Activated CD8-positive, alpha-beta T cell treated with anti-CD3 and anti-CD28 coated beads, Interleukin-2, amount 10 ng/mL, durations not matched to agents 7 days and 5 days (primary cell): ENCODE data around the gene TSHZ3. TPM values are rescaled to one million over a fixed set of nuclear protein-coding genes. Genes with fewer than 3 reads are reported as not detected.

Experiments
- ATAC-seq: fragments of 150-1000 bp; cut with Tn5 transposase; one replicate; pipeline ENCODE4 v1.10.0; 2021; ENCODE audit warnings: moderate library complexity
- CTCF ChIA-PET: fragments of 350-600 bp; sonication (Branson Sonifier 250); formaldehyde crosslinking; loops from one replicate; lab custom pipeline; 2021; ENCODE audit warnings: antibody characterized with exemption; lab: Charles Lee
- POLR2A ChIA-PET: fragments of 350-600 bp; sonication (Branson Sonifier 250); formaldehyde crosslinking; loops from one replicate; lab custom pipeline; 2021; ENCODE audit warnings: antibody characterized with exemption; lab: Charles Lee
- DNase-seq: peaks from one replicate; pipeline ENCODE4 v3.0.0-alpha.2; 2020
- H3K27ac Mint-ChIP-seq: one replicate; pipeline ENCODE4 v1.8.0; 2021; ENCODE audit warnings: mild to moderate bottlenecking, mixed read lengths
- H3K27me3 Mint-ChIP-seq: one replicate; pipeline ENCODE4 v1.8.0; 2021; ENCODE audit warnings: low read depth, mixed read lengths
- H3K36me3 Mint-ChIP-seq: one replicate; pipeline ENCODE4 v1.8.0; 2021; ENCODE audit warnings: low read depth, mixed read lengths
- H3K4me1 Mint-ChIP-seq: one replicate; pipeline ENCODE4 v1.8.0; 2021; ENCODE audit warnings: low read depth, mixed read lengths
- H3K4me3 Mint-ChIP-seq: one replicate; pipeline ENCODE4 v1.8.0; 2021; ENCODE audit warnings: mild to moderate bottlenecking, mixed read lengths
- H3K9me3 Mint-ChIP-seq: one replicate; pipeline ENCODE4 v1.8.0; 2022; ENCODE audit warnings: mixed read lengths; ENCODE audit not compliant: insufficient read depth
- total RNA-seq, 2 experiments: library from RNA; stranded (reverse); gene quantifications; one replicate each; pipeline ENCODE4 v1.2.3, GENCODE V29; 2021

The TSHZ3 gene
- total RNA-seq, 2 experiments from 2014 or later = 0.57 to 0.82 TPM

- ChIA-PET POLR2A (interaction anchor here (0.5 kb wide), 1 partner anchor 1349 kb away, joined by 5 read pairs; no protein-coding TSS in a partner anchor), CTCF (no interaction called here)
- Mint-ChIP-seq H3K4me1 (peaks cover 4% of the 10 kb centered on the region), H3K36me3 (no peaks in the 10 kb centered on the region), H3K27me3 (peaks cover 41% of the 10 kb centered on the region), H3K4me3 (no peak overlapping the region), H3K9me3 (no peaks in the 10 kb centered on the region), H3K27ac (no peak overlapping the region)
- no peak for DNase-seq
- no peak for ATAC-seq
Observed at GRCh38 chr19:31334101-31334848, 15.0 kb downstream of the TSHZ3 start.

GRCh38 chr19:31332096-31332495 is 17.1 kb downstream of the TSHZ3 start:
- Mint-ChIP-seq H3K27ac (no peak overlapping the region), H3K27me3 (peaks cover 25% of the 10 kb centered on the region), H3K4me1 (no peaks in the 10 kb centered on the region), H3K36me3 (no peaks in the 10 kb centered on the region), H3K4me3 (no peak overlapping the region), H3K9me3 (no peaks in the 10 kb centered on the region)
- ChIA-PET CTCF (no interaction called here), POLR2A (no interaction called here)
- DNase-seq = no peak
- no peak for ATAC-seq

GRCh38 chr19:31331536-31331935 is 17.7 kb downstream of the TSHZ3 start:
- no peaks in the 10 kb centered on the region for H3K4me1 Mint-ChIP-seq
- no peak overlapping the region for H3K4me3 Mint-ChIP-seq
- no peak for ATAC-seq
- H3K9me3 Mint-ChIP-seq = no peaks in the 10 kb centered on the region
- no peaks in the 10 kb centered on the region for H3K36me3 Mint-ChIP-seq
- peaks cover 22% of the 10 kb centered on the region for H3K27me3 Mint-ChIP-seq
- ChIA-PET POLR2A (no interaction called here), CTCF (no interaction called here)
- no peak for DNase-seq
- H3K27ac Mint-ChIP-seq = no peak overlapping the region

- ChIA-PET CTCF (no interaction called here), POLR2A (no interaction called here)
- Mint-ChIP-seq H3K9me3 (no peaks in the 10 kb centered on the region), H3K36me3 (no peaks in the 10 kb centered on the region), H3K27me3 (peaks cover 19% of the 10 kb centered on the region), H3K4me3 (no peak overlapping the region), H3K4me1 (no peaks in the 10 kb centered on the region), H3K27ac (no peak overlapping the region)
- DNase-seq (no peak), ATAC-seq (no peak)
Observed at GRCh38 chr19:31330761-31331160, 18.5 kb downstream of the TSHZ3 start.

GRCh38 chr19:31330237-31330636 is 19.0 kb downstream of the TSHZ3 start:
- no peak for ATAC-seq
- no peaks in the 10 kb centered on the region for H3K4me1 Mint-ChIP-seq

GRCh38 chr19:31329819-31330218 is 19.4 kb downstream of the TSHZ3 start:
- Mint-ChIP-seq H3K27ac (no peak overlapping the region), H3K4me1 (no peaks in the 10 kb centered on the region), H3K4me3 (no peak overlapping the region), H3K9me3 (no peaks in the 10 kb centered on the region), H3K36me3 (no peaks in the 10 kb centered on the region), H3K27me3 (peaks cover 10% of the 10 kb centered on the region)
- ATAC-seq (no peak), DNase-seq (no peak)
- POLR2A ChIA-PET = interaction anchor here (0.6 kb wide), 1 partner anchor 130 kb away, joined by 3 read pairs; no protein-coding TSS in a partner anchor
- CTCF ChIA-PET = interaction anchor here (1.8 kb wide), 1 partner anchor 8 kb away, joined by 5 read pairs; no protein-coding TSS in a partner anchor

More at GRCh38 chr19:31330237-31330636, 19.0 kb downstream of the TSHZ3 start:
- no peak for DNase-seq
- ChIA-PET POLR2A (interaction anchor here (0.6 kb wide), 1 partner anchor 130 kb away, joined by 3 read pairs; no protein-coding TSS in a partner anchor), CTCF (interaction anchor here (1.8 kb wide), 1 partner anchor 8 kb away, joined by 5 read pairs; no protein-coding TSS in a partner anchor)
- peaks cover 14% of the 10 kb centered on the region for H3K27me3 Mint-ChIP-seq
- no peak overlapping the region for H3K4me3 Mint-ChIP-seq
- H3K27ac Mint-ChIP-seq = no peak overlapping the region
- no peaks in the 10 kb centered on the region for H3K36me3 Mint-ChIP-seq
- no peaks in the 10 kb centered on the region for H3K9me3 Mint-ChIP-seq

GRCh38 chr19:31328238-31328637 is 21.0 kb downstream of the TSHZ3 start:
- no peak for ATAC-seq
- no peak overlapping the region for H3K4me3 Mint-ChIP-seq
- ChIA-PET POLR2A (no interaction called here), CTCF (interaction anchor here (1.8 kb wide), 1 partner anchor 10 kb away, joined by 5 read pairs; no protein-coding TSS in a partner anchor)
- H3K9me3 Mint-ChIP-seq = no peaks in the 10 kb centered on the region
- no peaks in the 10 kb centered on the region for H3K4me1 Mint-ChIP-seq
- no peaks in the 10 kb centered on the region for H3K36me3 Mint-ChIP-seq
- H3K27me3 Mint-ChIP-seq = peaks cover 8% of the 10 kb centered on the region
- DNase-seq = no peak
- H3K27ac Mint-ChIP-seq = no peak overlapping the region

GRCh38 chr19:31326329-31327028 is 22.8 kb downstream of the TSHZ3 start:
- no peak overlapping the region for H3K4me3 Mint-ChIP-seq
- no peak for DNase-seq

GRCh38 chr19:31325342-31325741 is 23.9 kb downstream of the TSHZ3 start:
- Mint-ChIP-seq H3K27me3 (peaks cover 4% of the 10 kb centered on the region), H3K4me3 (no peak overlapping the region), H3K9me3 (no peaks in the 10 kb centered on the region), H3K27ac (no peak overlapping the region), H3K36me3 (no peaks in the 10 kb centered on the region), H3K4me1 (no peaks in the 10 kb centered on the region)
- ATAC-seq (no peak), DNase-seq (no peak)
- ChIA-PET CTCF (no interaction called here), POLR2A (no interaction called here)

More at GRCh38 chr19:31326329-31327028, 22.8 kb downstream of the TSHZ3 start:
- ChIA-PET POLR2A (no interaction called here), CTCF (no interaction called here)
- ATAC-seq = no peak
- Mint-ChIP-seq H3K36me3 (no peaks in the 10 kb centered on the region), H3K9me3 (no peaks in the 10 kb centered on the region), H3K4me1 (no peaks in the 10 kb centered on the region), H3K27me3 (peaks cover 8% of the 10 kb centered on the region), H3K27ac (no peak overlapping the region)

GRCh38 chr19:31319465-31319864 is 29.8 kb downstream of the TSHZ3 start:
- Mint-ChIP-seq H3K4me1 (no peaks in the 10 kb centered on the region), H3K36me3 (no peaks in the 10 kb centered on the region), H3K27ac (no peak overlapping the region), H3K4me3 (no peak overlapping the region), H3K27me3 (no peaks in the 10 kb centered on the region), H3K9me3 (no peaks in the 10 kb centered on the region)
- ChIA-PET CTCF (interaction anchor here (1.2 kb wide), 1 partner anchor 19 kb away, joined by 3 read pairs; no protein-coding TSS in a partner anchor), POLR2A (no interaction called here)
- no peak for DNase-seq
- no peak for ATAC-seq

- Mint-ChIP-seq H3K4me1 (no peaks in the 10 kb centered on the region), H3K9me3 (no peaks in the 10 kb centered on the region), H3K27me3 (no peaks in the 10 kb centered on the region), H3K27ac (no peak overlapping the region), H3K4me3 (no peak overlapping the region), H3K36me3 (no peaks in the 10 kb centered on the region)
- POLR2A ChIA-PET = no interaction called here
- CTCF ChIA-PET = interaction anchor here (1.2 kb wide), 1 partner anchor 19 kb away, joined by 3 read pairs; no protein-coding TSS in a partner anchor
- DNase-seq = no peak
- ATAC-seq = no peak
Observed at GRCh38 chr19:31318790-31319425, 30.3 kb downstream of the TSHZ3 start.
